ENCODE measurements around the gene UBE4B. TPM values are rescaled to one million over a fixed set of nuclear protein-coding genes. Genes with fewer than 3 reads are reported as not detected.

The UBE4B gene
- total and polyA plus RNA-seq, 10 donors = 8.8 to 53.8 (median 40.5) TPM

- DNase-seq = no peak
- no peaks in the 10 kb centered on the region for H3K27me3 ChIP-seq (replicated peaks in 1 of 7)
- no peak for TF ChIP-seq POLR2A (IDR thresholded peaks at IDR 0.05)
- no peak for TF ChIP-seq POLR2AphosphoS5 (IDR thresholded peaks at IDR 0.05)
- no peak for TF ChIP-seq CTCF (IDR thresholded peaks at IDR 0.05 in 8 of 11, conservative IDR thresholded peaks at IDR 0.05 in 3 of 11)
- H3K9me3 ChIP-seq = no peaks in the 10 kb centered on the region
- 92 to 98% (median 96%) methylated on average over 7 of the region's 7 CpGs for WGBS, 5 donors
- H3K27ac ChIP-seq = no peak overlapping the region
- peaks cover 2 to 100% (median 26%) of the 10 kb centered on the region in 6 donors for H3K36me3 ChIP-seq
- no peak overlapping the region for H3K4me3 ChIP-seq
- no peaks in the 10 kb centered on the region for H3K4me1 ChIP-seq
- intact Hi-C loops (cut with DNase I; ENCODE audit: low total_unique reads) = no loop called here
Measured at GRCh38 chr1:10143961-10144485, 111.3 kb downstream of the UBE4B start.

GRCh38 chr1:10146391-10146790 is 113.6 kb downstream of the UBE4B start:
- DNase-seq = no peak
- WGBS, 5 donors = 88 to 98% (median 96%) methylated on average over 8 of the region's 8 CpGs
- Histone ChIP-seq H3K36me3 (peaks cover 0 to 98% (median 25%) of the 10 kb centered on the region in 6 donors), H3K9me3 (no peaks in the 10 kb centered on the region), H3K27ac (peak overlapping the region in 1 of 8 donors; percentile 87), H3K4me3 (no peak overlapping the region), H3K4me1 (no peaks in the 10 kb centered on the region), H3K27me3 (replicated peaks in 1 of 7) (no peaks in the 10 kb centered on the region)
- intact Hi-C loops (cut with DNase I; ENCODE audit: low total_unique reads) = no loop called here
- TF ChIP-seq POLR2AphosphoS5 (IDR thresholded peaks at IDR 0.05) (no peak), CTCF (IDR thresholded peaks at IDR 0.05 in 8 of 11, conservative IDR thresholded peaks at IDR 0.05 in 3 of 11) (no peak), POLR2A (IDR thresholded peaks at IDR 0.05) (no peak)

GRCh38 chr1:10149231-10149630 is 116.5 kb downstream of the UBE4B start:
- peaks cover 0 to 98% (median 19%) of the 10 kb centered on the region in 6 donors for H3K36me3 ChIP-seq

More at GRCh38 chr1:10149231-10149630, 116.5 kb downstream of the UBE4B start:
- intact Hi-C loops (cut with DNase I; ENCODE audit: low total_unique reads) = no loop called here
- no peak for DNase-seq
- TF ChIP-seq POLR2A (IDR thresholded peaks at IDR 0.05) (no peak), POLR2AphosphoS5 (IDR thresholded peaks at IDR 0.05) (no peak), CTCF (IDR thresholded peaks at IDR 0.05 in 8 of 11, conservative IDR thresholded peaks at IDR 0.05 in 3 of 11) (no peak)
- H3K27me3 ChIP-seq (replicated peaks in 1 of 7) = no peaks in the 10 kb centered on the region
- H3K27ac ChIP-seq = peak overlapping the region in 3 of 8 donors; percentile 0 to 87 (median 83)
- H3K4me3 ChIP-seq = no peak overlapping the region
- H3K4me1 ChIP-seq = no peaks in the 10 kb centered on the region
- H3K9me3 ChIP-seq = no peaks in the 10 kb centered on the region

All from spleen (tissue), 11 donors.